Keratinocyte (primary cell): ENCODE measurements around the gene TAX1BP3. TPM values are rescaled to one million over a fixed set of nuclear protein-coding genes. Genes with fewer than 3 reads are reported as not detected.

Experiments
- DNase-seq: peaks from one replicate; pipeline ENCODE4 v3.0.0-alpha.2; 2011; ENCODE audit warnings: low read depth, missing footprints, low spot score
- FAIRE-seq: peaks from 2 replicates; lab custom pipeline; 2011; peaks lifted over from hg19 to GRCh38; lab: Jason Lieb, UNC
- H2AFZ ChIP-seq: 2 replicates; pipeline ENCODE4 v1.6.0; 2012; ENCODE audit warnings: low read length, control low read depth, inconsistent platforms; ENCODE audit not compliant: control insufficient read depth
- H3K27ac ChIP-seq: 2 replicates; pipeline ENCODE4 v1.5.1; 2011; ENCODE audit warnings: low read length; ENCODE audit not compliant: control insufficient read depth, insufficient read depth
- H3K27me3 ChIP-seq: 3 replicates; pipeline ENCODE4 v1.6.0; 2011; ENCODE audit warnings: low read length; ENCODE audit not compliant: control insufficient read depth, insufficient read depth; ENCODE audit errors: extremely low read depth
- H3K36me3 ChIP-seq, 2 experiments: 2 replicates in 1 of 2; 3 replicates in 1 of 2; pipeline ENCODE4 v1.5.1; 2011; ENCODE audit warnings: low read length in 2 of 2, mild to moderate bottlenecking in 1 of 2; ENCODE audit not compliant: control insufficient read depth in 2 of 2, insufficient read depth in 2 of 2; ENCODE audit errors: extremely low read depth in 1 of 2
- H3K4me1 ChIP-seq: 3 replicates; pipeline ENCODE4 v1.5.1; 2011; ENCODE audit warnings: low read length; ENCODE audit not compliant: control insufficient read depth, insufficient read depth; ENCODE audit errors: extremely low read depth
- H3K4me2 ChIP-seq: 3 replicates; pipeline ENCODE4 v1.6.0; 2011; ENCODE audit warnings: low read depth, low read length; ENCODE audit not compliant: control insufficient read depth, insufficient read depth; ENCODE audit errors: extremely low read depth
- H3K4me3 ChIP-seq, 3 experiments: fragments of 200-600 bp in 1 of 3; sonication (generic) in 1 of 3; 2 replicates in 2 of 3; 3 replicates in 1 of 3; pipeline ENCODE4 v1.5.1; 2011 to 2016; ENCODE audit warnings: low read length in 3 of 3, mild to moderate bottlenecking in 3 of 3, control low read depth in 2 of 3, inconsistent platforms in 1 of 3, low read depth in 1 of 3, mixed read lengths in 1 of 3, mixed run types in 1 of 3, moderate library complexity in 1 of 3; ENCODE audit not compliant: control insufficient read depth in 2 of 3, insufficient read depth in 2 of 3; ENCODE audit errors: extremely low read depth in 1 of 3
- H3K79me2 ChIP-seq: 2 replicates; pipeline ENCODE4 v1.6.0; 2012; ENCODE audit warnings: low read length; ENCODE audit not compliant: control insufficient read depth, insufficient read depth
- H3K9ac ChIP-seq: 3 replicates; pipeline ENCODE4 v1.6.0; 2011; ENCODE audit warnings: low read length; ENCODE audit not compliant: control insufficient read depth, insufficient read depth; ENCODE audit errors: extremely low read depth
- H3K9me1 ChIP-seq: 3 replicates; pipeline ENCODE4 v1.6.0; 2011; ENCODE audit warnings: low read length; ENCODE audit not compliant: control insufficient read depth, insufficient read depth; ENCODE audit errors: extremely low read depth
- H3K9me3 ChIP-seq: 2 replicates; pipeline ENCODE4 v1.5.1; 2012; ENCODE audit warnings: low read depth, low read length; ENCODE audit not compliant: control insufficient read depth
- H4K20me1 ChIP-seq: 3 replicates; pipeline ENCODE4 v1.6.0; 2011; ENCODE audit warnings: low read length; ENCODE audit not compliant: control insufficient read depth, insufficient read depth; ENCODE audit errors: extremely low read depth
- CTCF ChIP-seq, 3 experiments: IDR thresholded peaks in 1 of 3; conservative IDR thresholded peaks in 1 of 3; optimal IDR thresholded peaks in 1 of 3; 2 replicates in 2 of 3; 3 replicates in 1 of 3; pipeline versions ENCODE3 to v1.5.1; 2011; ENCODE audit warnings: low read length in 3 of 3, mild to moderate bottlenecking in 3 of 3, moderate library complexity in 2 of 3, control low read depth in 1 of 3, inconsistent platforms in 1 of 3; ENCODE audit not compliant: insufficient read depth in 2 of 3; ENCODE audit errors: extremely low read depth in 1 of 3
- EZH2 ChIP-seq: IDR thresholded peaks from one replicate; pipeline ENCODE4 v1.6.1; 2012; ENCODE audit warnings: inconsistent platforms, mild to moderate bottlenecking, low read length, moderate library complexity
- dilution Hi-C: fragments of 300-500 bp; cut with MboI; formaldehyde crosslinking; loops from one replicate; pipeline ENCODE4 v1.7.0; 2020; ENCODE audit warnings: low sequenced_read_pairs; ENCODE audit not compliant: extremely low pct_ligation_motif_present
- polyA plus RNA-seq, 5 experiments: library from polyadenylated mRNA; depleted of rRNA in 3 of 5; stranded (reverse) in 3 of 5; stranded (forward) in 1 of 5; unstranded in 1 of 5; fragments of >200 nt; gene quantifications; 1 replicate in 1 of 5; 2 replicates in 3 of 5; 3 replicates in 1 of 5; pipeline versions ENCODE4 v1.2.1 to v1.2.3, GENCODE V29; 2011 to 2012; ENCODE audit warnings: missing spikeins in 2 of 5, low read depth in 1 of 5, low replicate concordance in 1 of 5

TAX1BP3 gene
- polyA plus RNA-seq, 1 donor (not counting 4 experiments of a cell fraction or from before 2014, with no cell fraction given): 126 TPM

- H3K4me1 ChIP-seq: peaks cover 17% of the 10 kb centered on the region
- no peak for DNase-seq
- H4K20me1 ChIP-seq: no peaks in the 10 kb centered on the region
- peaks cover 7% of the 10 kb centered on the region for H3K9me1 ChIP-seq
- no peaks in the 10 kb centered on the region for H3K27me3 ChIP-seq
- H3K9me3 ChIP-seq: no peaks in the 10 kb centered on the region
- H3K9ac ChIP-seq: no peak overlapping the region
- H3K27ac ChIP-seq: no peak overlapping the region
- H2AFZ ChIP-seq: no peak overlapping the region
- peaks cover 6 to 11% of the 10 kb centered on the region in 2 experiments for H3K36me3 ChIP-seq
- H3K4me3 ChIP-seq: no peak overlapping the region
- FAIRE-seq: no peak
- H3K4me2 ChIP-seq: no peak overlapping the region
- TF ChIP-seq EZH2 (no peak), CTCF (optimal IDR thresholded peaks at IDR 0.05 in 1 of 3, IDR thresholded peaks at IDR 0.05 in 1 of 3, conservative IDR thresholded peaks at IDR 0.05 in 1 of 3; ENCODE audit: extremely low read depth in 1 of 3, insufficient read depth in 2 of 3, low read length in 3 of 3) (no peak)
- H3K79me2 ChIP-seq: no peaks in the 10 kb centered on the region
- dilution Hi-C loops: no loop called here
Observed at GRCh38 chr17:3657874-3658783, 10.2 kb downstream of the TAX1BP3 start.

GRCh38 chr17:3657588-3657869 is 10.8 kb downstream of the TAX1BP3 start:
- H3K27me3 ChIP-seq: no peaks in the 10 kb centered on the region
- no peak overlapping the region for H3K27ac ChIP-seq
- TF ChIP-seq CTCF (optimal IDR thresholded peaks at IDR 0.05 in 1 of 3, IDR thresholded peaks at IDR 0.05 in 1 of 3, conservative IDR thresholded peaks at IDR 0.05 in 1 of 3; ENCODE audit: extremely low read depth in 1 of 3, insufficient read depth in 2 of 3, low read length in 3 of 3) (no peak), EZH2 (no peak)
- no peak overlapping the region for H3K9ac ChIP-seq
- DNase-seq (no peak), FAIRE-seq (no peak)
- peaks cover 17% of the 10 kb centered on the region for H3K4me1 ChIP-seq
- H3K4me2 ChIP-seq: no peak overlapping the region
- no peaks in the 10 kb centered on the region for H3K9me3 ChIP-seq
- H3K4me3 ChIP-seq: no peak overlapping the region
- peaks cover 6 to 12% of the 10 kb centered on the region in 2 experiments for H3K36me3 ChIP-seq
- peaks cover 7% of the 10 kb centered on the region for H3K9me1 ChIP-seq
- no peaks in the 10 kb centered on the region for H4K20me1 ChIP-seq
- no peak overlapping the region for H2AFZ ChIP-seq
- dilution Hi-C loops: no loop called here
- no peaks in the 10 kb centered on the region for H3K79me2 ChIP-seq
